GM19463 (cell line): Measurements from ENCODE around the gene CAMK1D.
"Not testable (repeated sequence)": the region's sequence is repeated elsewhere in the genome, so short reads cannot be mapped to it uniquely, and the experiment has no call there.

Source experiments
- ATAC-seq: cut with Tn5 transposase; IDR thresholded peaks from one replicate; pipeline ENCODE4 v1.9.1; 2021; ENCODE audit warnings: mild to moderate bottlenecking, moderate library complexity; ENCODE audit not compliant: unreplicated experiment

Gene CAMK1D

DNA sequence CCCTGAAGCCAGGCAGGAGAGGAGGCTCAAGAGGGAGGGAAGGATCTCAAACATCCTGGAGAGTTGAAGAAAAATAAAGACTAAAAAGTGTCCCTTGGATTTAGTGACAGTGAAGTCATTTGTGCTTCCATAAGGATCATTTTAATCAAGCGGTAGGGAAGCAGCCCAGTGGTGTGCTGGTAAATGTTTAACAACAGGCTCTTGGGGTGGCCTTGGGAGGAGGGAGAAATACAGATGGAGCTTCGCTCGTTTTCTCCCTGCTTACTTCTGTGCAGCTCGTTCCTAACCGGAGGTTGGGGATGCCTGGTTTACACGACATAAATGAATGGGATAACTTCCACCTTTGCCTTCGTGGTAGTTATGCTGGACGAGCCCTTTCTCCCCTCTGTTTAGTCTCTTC lies 140.0 kb downstream of the CAMK1D start:
- no peak for ATAC-seq

DNA sequence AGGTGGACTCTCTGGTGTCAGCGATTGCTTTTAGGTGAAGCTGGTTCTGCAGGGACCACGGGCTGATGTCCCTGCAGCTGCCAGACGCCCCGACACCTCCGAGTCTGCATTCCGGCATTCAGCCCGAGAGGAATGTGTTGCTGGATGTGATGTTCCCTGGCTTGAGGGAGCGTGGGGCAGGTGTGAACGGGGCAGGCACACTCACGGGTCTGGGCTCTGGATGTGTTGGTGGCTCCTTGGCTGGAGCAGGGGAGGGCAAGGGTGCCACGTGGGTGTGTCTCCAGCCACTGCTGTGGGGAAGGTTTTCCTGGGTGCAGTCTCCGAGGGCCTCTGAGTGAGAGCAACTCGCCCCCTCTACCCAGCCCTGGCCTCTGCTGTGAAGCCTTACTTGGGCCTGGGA lies 140.5 kb downstream of the CAMK1D start:
- no peak for ATAC-seq

DNA sequence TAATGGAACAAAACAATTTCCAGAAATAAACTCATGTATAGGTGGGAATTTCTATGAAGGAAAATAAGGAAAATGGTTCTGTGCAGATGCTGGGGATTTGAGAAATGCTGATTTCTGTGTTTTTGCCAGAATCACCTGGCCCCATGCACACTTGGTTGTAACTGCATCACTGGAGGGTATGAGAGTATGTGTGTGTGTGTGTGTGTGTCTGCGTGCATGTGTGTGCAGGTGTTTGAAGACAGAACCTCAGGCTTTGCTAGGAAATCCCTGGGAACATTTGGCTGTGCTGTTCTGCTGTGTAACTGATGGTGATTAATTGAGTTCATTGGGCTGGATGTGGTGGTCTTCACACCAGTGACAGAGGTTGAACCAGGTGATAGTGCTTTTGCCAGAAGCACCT lies 141.6 kb downstream of the CAMK1D start:
- no peak for ATAC-seq

DNA sequence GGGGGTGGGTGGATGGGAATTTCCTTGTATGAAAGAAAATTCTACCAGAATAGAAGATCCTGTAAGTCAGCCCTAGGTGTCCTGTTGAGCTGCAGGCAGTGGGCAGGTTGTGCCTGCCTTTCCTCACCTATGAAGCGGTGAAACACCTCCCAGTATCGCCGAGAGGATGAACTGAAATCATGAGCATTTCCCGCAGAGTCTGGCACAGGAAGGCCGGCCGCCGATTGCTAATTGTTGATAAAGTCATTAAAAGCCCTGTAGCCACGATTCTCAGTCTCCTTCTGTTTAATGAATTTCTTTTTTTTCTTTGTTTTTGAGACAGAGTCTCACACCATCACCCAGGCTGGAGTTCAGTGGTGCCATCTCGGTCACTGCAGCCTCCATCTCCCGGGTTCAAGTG lies 142.1 kb downstream of the CAMK1D start:
- ATAC-seq: no peak

DNA sequence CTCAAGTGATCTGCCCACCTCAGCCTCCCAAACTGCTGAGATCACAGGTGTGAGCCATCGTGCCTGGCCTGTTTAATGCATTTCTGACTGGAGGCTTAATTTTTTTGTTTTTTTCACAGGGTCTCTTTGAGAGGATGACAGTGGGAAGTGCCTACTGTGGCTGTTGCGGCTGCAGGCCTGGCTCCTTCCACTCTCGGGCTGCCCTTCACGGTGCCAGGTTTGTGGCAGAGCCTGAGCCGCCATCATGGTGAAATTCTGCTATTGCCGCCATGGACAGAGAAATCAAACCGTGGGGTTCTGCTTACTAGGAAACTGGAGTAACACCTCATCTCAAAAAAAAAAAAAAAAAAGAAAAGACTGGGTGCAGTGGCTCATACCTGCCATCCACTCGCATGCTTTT lies 142.7 kb downstream of the CAMK1D start:
- no peak for ATAC-seq

DNA sequence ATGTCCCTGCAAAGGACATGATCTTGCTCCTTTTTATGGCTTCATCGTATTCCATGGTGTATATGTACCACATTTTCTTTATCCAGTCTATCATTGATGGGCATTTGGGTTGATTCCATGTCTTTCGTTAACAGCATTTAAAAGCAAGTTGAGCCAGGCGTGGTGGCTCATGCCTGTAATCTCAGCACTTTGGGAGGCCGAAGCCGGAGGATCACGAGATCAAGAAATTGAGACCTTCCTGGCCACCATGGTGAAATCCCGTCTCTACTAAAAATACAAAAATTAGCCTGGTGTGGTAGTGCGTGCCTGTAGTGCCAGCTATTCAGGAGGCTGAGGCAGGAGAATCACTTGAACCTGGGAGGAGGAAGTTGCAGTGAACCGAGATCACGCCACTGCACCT lies 147.7 kb downstream of the CAMK1D start:
- ATAC-seq: not testable (repeated sequence)

DNA sequence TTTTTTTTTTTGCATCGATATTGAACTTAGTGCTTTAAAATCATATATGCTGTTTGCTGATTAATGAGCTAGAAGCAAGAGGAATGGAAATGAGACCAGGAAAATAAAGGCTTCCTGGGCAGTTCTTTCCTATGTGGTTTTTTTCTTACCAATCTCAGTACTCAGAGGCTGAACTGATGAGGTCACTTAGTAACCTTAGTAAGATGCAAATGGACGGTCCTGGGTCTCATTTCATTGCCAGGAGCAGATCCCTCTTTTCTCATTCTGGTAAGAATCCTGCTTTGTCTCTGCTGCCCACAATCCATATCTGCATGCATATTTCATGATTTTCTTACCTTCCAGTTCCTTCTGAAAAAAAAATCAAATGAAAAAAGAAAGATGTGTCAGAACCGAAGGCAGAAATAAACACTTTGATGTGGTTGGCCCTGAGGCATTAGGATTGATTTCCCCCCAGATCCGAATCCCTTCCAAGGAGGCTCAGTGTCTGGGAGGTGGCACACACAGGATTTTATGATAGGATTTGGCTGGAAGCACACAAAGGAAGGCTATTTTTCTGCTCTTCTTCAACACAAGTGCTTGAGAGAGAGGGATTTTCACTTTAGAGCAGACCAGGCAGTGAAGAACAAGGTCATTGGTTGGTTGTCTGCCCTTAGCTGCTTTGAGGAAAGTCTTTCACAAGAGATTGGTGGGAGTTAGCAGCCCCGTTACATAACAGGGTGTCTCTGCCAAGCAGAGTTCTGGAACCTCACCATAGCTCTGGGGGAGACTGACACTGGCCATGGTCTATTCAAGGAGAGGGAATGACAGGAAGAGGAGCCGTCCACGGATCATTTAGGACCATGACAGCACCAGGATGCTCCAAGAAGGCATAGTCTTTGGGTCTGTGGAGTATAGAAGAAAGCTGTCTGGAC lies 150.0 kb downstream of the CAMK1D start:
- no peak for ATAC-seq

DNA sequence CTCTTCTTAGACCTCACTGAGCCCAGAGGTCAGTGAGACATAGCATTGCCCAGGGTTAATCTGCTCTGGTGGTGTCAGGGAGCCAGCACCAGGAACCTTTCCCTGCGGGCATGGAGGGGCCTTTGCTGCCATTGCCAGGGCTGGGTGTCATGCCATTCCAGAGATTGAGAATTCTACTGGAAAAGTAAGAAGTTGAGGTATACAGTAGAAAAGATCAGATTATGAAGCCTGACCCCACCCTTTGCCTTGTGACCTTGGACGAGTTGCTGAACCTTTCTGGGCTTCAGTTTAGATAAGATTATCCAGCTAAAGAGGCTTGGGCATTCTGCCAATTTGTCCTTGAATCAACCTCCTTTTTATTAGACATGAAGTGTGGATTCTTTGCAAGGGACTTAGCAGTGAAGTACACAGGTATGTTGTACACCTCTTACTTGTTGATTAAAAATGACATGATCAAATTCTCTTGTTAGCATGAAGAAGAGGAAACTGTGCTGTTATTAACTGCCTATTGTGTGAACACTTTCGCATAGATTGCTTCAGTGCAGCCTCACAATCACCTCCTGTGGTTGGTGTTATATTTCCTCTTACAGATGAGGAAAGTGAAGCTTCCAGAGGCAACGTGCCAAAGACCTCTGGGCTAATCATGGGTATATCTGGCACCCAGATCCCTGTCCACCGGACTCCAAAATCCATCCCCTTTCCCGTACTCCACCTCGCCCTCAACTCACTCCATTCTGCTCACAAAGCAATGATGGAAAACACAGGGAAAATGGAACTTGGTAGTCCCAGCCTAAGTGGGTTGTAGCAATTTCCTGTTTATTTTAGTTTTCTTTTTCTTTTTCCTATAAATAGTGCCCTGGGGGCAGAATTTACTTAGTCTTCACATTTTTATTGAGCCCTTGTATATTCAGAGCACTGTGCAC lies 151.3 kb downstream of the CAMK1D start:
- ATAC-seq: no peak

DNA sequence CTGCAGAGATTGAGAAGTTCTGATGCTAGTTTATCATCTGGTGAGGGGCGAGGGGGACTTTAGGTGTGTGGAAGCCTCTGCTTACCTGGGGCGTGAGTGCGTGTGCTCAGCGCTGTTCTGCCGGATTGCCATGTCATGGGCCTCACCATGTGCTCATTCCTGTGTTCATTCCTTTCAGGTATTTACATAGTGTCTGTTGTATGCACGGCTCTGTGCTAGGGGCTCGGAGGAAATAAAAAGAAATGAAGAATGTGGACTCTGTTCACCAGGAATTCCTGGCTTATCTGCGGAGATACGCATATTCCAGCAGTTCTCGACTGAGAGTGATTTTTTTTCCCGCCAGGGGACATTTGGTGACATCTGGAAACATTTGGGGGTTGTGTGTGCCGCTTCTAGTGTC lies 152.0 kb downstream of the CAMK1D start:
- no peak for ATAC-seq

DNA sequence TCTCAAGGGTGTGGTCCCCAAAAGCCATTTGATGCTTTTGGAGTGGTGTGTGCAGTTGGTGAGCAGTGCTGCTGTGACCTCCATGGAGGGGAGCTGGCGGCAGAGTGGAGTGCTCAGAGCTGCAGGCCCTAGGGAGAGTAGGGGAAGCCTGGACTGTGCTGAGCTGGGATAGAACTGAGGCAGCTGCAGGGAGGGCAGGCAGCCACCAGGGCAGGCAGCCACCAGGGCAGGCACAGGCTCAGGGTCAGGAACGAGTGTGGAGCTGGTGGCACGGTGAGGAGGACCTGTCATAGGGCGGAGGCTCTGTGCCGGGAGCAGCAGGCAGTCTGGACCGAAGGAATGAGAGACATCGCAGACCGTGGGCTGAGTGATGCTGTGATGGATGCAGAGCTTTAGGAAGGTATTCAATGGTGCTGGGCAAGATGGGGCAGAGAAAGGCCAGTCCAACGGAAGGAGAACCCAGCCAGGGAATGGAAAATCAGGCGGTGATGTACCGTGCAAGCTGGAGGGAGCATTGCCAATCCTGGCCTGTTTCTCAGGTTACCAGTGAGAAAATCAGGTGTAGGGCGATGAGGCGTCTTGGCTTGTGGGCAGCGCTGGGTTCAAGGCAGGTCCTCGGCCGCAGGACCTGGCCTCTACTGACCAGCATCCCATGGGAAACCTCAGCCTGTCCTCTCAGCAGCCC lies 152.6 kb downstream of the CAMK1D start:
- ATAC-seq: no peak

DNA sequence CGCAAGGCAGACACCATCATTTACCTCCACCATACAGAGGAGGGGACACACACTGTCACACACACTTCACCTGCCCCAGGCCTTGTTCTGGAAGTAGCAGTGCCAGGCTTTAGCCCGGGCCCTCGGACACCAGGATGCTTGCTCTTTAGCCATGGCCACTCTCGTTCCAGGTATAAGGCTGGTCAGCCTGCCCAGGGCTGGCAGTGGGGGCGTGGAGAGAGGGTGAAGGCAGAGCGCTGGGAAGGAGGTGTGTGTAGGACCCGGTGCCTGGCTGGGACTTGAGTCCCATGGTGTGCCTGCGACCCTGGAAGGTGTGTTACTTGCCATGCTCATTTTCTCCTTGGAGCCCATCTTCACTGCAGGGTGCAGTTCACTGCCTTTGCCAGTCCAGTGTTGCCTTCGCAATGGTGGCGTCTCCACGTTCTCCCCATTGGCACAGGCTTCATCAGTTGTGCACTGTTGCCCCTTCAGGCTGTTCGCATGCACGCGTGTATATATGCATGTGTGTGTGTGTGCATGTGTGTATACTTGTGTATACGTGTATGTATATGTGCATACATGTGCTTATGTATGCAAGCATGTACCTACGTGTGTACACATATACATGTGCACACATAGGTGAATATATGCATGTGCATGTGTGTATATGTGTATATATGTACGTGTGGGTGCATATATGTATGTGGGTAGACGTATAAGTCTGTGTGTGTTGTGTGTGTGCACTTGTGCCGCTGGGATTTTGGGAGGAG lies 153.4 kb downstream of the CAMK1D start:
- no peak for ATAC-seq

DNA sequence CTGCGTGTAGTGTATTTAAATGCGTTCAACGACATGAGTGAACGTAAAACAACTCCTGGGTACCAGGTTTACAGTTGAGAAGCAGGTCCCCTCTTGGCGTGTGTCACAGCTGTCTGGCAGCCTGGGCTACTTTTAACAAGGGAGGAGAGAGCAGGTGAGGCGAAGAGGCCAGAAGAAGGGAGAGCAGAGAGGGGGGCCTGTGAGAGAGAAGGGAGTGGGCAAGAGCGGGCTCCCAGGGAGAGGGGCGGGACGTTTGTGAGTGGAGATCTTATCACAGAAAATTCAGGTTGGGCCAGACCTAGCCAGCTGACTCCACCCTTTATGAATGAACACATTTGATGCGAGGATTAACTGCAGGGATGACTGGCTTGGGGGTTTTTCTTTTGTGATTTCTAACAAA lies 154.0 kb downstream of the CAMK1D start:
- no peak for ATAC-seq

DNA sequence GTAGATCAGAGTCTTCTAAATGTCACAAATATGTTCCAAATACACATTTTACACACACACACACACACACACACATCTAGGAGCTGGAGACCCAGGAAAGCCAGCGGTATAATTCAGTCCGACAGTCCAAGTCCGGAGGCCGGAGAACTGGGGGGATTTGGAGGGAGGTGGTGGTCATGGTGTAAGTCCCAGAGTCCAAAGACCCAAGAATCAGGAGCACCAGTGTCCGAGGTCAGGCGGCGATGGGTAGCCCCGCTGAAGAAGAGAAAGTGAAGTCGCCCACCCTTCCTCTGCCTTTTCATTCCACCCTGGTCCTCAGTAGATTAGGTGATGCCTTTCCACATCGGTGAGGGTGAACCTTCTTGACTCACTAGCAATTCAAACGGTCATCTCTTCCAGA lies 154.8 kb downstream of the CAMK1D start:
- no peak for ATAC-seq

DNA sequence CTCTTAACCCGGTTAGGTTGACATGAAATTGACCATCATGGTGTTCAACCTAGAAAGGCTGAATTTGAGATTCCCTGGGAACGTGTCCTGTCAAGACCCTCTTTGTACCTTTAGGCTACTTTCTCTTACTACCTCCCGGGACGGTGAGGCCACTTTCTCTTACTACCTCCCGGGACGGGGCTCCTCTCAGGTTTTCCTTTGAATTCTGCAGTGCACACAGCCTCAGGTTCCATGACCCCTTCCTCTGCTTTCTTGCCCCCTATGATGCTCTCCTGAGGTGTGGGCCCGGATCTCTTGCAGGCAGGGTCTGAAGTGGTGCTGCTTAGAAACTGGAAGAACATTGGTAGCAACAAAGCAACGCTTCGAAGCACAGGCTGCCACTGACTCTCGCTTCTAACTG lies 155.3 kb downstream of the CAMK1D start:
- ATAC-seq: no peak

DNA sequence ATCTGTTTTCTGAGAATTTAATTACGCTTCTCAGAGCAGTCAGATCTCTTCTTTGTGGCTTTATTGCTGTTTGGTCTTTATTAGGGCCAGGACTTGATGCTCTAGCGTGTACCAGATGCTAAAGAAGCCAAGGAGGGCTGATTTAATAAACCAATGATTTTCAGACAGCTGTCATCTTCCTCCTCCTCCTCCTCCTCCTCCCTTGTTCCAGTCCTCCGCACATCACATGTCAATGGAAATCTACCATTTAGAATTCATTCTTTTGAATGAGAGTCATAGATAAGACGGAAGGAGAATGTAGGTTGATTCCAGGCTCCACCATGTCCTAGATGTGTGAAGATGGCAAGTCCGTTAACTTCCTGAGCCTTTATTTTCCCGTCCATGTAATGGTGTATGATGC lies 156.3 kb downstream of the CAMK1D start:
- no peak for ATAC-seq

DNA sequence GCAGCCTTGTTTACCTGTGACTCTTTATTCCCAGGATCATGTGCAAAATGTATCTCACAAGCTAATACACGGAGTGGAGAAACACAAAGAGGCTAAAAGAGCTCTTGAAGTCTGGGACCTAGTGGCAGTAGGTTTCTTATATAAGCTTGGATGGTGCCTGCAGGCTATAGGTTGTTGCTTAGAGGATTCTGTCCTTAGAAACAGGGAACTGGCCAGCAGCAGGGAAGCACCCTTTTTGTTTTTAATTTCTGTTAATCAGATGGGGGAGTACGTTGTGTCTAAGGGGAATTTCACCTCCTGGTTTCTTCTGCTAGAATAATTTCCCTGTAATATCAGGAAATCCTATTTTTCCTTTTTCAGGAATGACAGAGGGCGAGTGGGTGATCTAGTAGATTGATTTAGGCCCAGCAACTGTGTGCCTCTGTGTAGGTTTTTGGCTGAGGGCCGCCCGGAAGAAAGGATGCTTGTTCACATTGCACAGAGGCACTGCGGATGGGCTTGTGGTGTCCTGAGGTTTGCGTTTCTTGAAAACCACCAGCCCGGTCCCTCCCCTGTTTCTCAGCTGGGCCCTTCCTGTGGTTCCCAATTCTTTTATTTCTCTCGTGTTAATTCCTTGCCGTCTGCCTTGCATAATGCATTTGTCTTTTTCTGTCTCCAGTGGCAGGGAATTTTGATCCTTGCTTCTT lies 158.0 kb downstream of the CAMK1D start:
- no peak for ATAC-seq

DNA sequence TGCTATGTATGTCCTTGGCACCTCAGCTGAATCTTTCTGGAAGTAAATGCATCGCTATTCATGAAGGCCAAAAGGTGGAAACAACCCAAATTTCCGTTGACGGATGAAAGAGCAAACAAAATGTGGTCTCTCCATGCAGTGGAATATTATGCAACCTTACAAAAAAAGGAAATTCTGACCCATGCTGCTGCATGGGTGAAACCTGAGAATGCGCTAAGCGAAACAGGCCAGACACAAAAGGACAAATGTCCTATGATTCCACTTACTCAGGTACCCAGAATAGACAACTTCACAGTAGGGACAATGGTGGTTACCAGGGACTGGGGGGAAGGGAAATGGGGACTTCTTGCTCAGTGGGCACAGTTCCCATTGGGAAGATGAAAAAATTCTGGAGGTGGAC lies 158.8 kb downstream of the CAMK1D start:
- no peak for ATAC-seq

DNA sequence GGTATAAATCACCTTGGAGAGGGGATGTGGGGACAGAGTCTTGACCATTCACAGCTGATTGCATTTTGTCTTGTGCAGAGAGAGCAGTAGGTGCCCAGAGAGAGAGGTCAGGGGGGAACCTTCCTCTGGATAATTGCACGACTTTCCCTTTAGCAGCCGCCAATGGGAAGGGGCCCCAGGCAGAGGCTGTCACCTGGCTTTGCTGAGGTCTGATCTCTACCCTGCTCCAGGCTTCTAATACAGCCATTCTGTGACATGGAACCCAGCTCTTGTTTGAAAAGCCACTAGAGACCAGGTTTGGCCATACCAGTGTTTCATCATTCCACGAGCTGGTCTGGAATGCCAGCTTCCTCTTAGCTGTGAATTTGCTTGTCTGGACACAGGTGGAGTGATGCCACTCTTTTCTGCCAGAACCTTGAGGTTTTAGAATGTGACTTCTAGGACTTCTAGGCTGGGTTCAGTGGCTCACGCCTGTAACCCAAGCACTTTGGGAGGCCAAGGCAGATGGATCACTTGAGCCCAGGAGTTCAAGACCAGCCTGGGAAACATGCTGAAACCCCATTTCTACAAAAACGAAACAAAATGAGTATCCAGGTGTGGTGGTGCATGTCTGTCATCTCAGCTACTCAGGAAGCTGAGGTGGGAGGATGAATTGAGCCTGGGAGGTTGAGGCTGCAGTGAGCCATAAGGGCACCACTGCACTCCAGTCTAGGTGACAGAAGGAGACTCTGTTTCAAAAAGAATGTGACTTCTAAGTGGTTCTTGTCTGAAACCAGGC lies 159.9 kb downstream of the CAMK1D start:
- ATAC-seq: no peak

DNA sequence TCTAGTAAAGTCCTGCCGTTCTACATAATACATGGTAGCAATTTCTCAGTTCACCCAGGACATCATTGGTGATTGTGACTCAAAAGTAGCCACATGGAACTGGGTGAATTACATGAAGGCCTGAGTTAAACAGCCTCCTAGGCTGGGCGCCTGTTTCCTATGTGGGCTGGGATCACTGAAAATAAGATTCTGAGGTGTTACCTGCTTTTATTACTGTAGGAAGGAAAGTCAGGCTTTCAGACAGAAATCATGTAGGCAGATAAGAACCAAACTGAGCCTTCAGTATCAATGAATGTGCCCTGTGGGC lies 160.4 kb downstream of the CAMK1D start:
- no peak for ATAC-seq
